Measurements from ENCODE around the gene TNNI3K. TPM values are rescaled to one million over a fixed set of nuclear protein-coding genes. Genes with fewer than 3 reads are reported as not detected.
"Not testable (repeated sequence)": the region's sequence is repeated elsewhere in the genome, so short reads cannot be mapped to it uniquely, and the experiment has no call there.

TNNI3K gene
- total RNA-seq, 6 experiments from 2014 or later: not detected

DNA sequence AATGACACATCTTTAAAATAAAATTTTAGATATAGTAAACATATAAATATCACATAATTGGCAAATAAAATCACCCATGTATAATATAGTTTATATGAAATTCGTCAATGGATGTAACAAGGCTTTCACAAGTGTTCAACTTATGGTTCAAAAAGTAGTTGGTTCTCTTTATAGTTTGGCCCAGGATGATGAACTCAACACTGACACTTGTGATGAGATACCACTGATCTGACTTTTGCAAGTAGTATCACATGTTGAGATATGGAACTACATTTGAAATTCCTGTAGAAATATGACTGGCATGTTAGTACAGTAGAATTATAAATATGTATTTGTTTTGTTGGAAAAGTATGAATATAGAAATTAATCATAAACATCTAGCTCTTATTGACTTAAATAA, 1.8 kb downstream of the TNNI3K start:
- Mint-ChIP-seq H3K9me3 (peaks cover 10% of the 10 kb centered on the region), H3K27me3 (ENCODE audit: insufficient read depth) (no peaks in the 10 kb centered on the region), H3K36me3 (ENCODE audit: low read depth) (no peaks in the 10 kb centered on the region), H3K4me1 (ENCODE audit: low read depth) (no peaks in the 10 kb centered on the region), H3K27ac (no peak overlapping the region), H3K4me3 (no peak overlapping the region)
- TF ChIP-seq, protein P1, sequence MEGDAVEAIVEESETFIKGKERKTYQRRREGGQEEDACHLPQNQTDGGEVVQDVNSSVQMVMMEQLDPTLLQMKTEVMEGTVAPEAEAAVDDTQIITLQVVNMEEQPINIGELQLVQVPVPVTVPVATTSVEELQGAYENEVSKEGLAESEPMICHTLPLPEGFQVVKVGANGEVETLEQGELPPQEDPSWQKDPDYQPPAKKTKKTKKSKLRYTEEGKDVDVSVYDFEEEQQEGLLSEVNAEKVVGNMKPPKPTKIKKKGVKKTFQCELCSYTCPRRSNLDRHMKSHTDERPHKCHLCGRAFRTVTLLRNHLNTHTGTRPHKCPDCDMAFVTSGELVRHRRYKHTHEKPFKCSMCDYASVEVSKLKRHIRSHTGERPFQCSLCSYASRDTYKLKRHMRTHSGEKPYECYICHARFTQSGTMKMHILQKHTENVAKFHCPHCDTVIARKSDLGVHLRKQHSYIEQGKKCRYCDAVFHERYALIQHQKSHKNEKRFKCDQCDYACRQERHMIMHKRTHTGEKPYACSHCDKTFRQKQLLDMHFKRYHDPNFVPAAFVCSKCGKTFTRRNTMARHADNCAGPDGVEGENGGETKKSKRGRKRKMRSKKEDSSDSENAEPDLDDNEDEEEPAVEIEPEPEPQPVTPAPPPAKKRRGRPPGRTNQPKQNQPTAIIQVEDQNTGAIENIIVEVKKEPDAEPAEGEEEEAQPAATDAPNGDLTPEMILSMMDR (IDR thresholded peaks at IDR 0.05): no peak
- no peak for DNase-seq

DNA sequence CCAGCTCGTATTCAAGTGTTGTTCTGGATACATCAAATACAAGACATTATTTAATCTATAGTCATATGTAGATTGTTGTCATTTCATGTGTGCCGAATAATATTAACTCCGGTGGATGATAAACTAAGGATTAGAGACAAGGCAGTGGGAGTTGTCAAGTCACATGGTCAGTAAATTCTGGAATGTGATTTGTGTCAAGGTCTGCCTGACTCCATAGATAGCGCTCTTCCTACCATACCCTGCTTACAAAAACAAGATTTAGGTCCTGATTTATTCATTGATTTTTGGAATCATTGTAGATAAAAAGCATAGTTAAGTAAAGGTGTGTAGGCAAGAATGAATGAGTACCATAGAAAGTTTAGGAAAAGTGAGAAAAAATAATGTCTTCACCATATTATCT, 2.6 kb downstream of the TNNI3K start:
- DNase-seq: no peak
- Mint-ChIP-seq H3K4me3 (no peak overlapping the region), H3K36me3 (ENCODE audit: low read depth) (no peaks in the 10 kb centered on the region), H3K27ac (no peak overlapping the region), H3K9me3 (peaks cover 6% of the 10 kb centered on the region), H3K27me3 (ENCODE audit: insufficient read depth) (no peaks in the 10 kb centered on the region), H3K4me1 (ENCODE audit: low read depth) (no peaks in the 10 kb centered on the region)
- TF ChIP-seq, protein P1 (IDR thresholded peaks at IDR 0.05): no peak

DNA sequence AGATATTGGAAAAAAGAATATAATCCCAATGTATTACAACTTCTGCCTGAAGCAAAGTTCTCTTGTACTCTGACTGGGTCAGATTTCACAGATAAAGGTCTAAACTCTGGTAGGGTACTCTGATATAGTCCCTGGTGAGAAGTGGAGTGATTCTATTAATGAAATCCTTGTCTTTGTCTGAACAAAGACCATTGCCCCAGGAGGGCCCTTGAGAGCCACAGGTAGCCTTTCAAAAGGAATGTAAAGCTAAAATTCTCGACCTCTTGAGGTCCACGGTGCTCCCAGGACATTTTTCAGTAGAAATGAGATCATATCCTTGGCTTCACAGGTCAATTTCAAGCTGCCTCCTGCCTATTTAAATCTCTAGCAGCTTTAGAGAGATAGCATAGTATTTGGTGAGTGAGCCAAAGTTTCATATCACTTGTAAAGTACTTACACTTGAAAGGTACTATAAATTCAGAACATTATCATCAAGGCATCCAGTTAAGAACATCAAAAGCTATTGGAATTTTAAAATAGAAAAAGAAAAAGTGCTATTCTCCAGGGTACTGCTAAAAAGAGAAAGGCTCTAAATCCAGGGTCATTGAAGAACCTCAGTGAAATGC, 10.1 kb downstream of the TNNI3K start:
- no peaks in the 10 kb centered on the region for H3K27me3 Mint-ChIP-seq (ENCODE audit: insufficient read depth)
- H3K36me3 Mint-ChIP-seq (ENCODE audit: low read depth): no peaks in the 10 kb centered on the region
- no peak overlapping the region for H3K27ac Mint-ChIP-seq
- peaks cover 13% of the 10 kb centered on the region for H3K9me3 Mint-ChIP-seq
- DNase-seq: no peak
- no peaks in the 10 kb centered on the region for H3K4me1 Mint-ChIP-seq (ENCODE audit: low read depth)
- TF ChIP-seq, protein P1 (IDR thresholded peaks at IDR 0.05): no peak
- H3K4me3 Mint-ChIP-seq: no peak overlapping the region

DNA sequence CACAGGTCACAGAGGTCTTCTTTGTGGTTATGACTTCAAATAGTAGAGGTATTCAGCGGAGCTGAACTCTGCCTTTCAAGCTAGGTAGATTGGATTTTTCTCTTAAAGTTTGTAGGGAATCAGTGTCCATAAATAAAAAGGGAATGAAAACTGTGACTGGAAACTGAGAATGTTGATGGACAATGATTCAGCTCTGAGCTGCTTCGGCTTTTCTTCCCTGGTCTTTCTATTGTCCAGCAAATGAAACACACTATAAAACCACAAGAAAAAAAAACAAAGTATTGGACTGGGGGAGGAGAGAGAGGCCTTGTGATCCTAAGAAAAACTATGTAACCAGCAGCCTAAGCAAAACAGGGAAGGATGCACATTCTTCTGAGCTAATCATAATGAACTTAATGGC, 11.1 kb downstream of the TNNI3K start:
- TF ChIP-seq, protein P1 (IDR thresholded peaks at IDR 0.05): no peak
- Mint-ChIP-seq H3K27me3 (ENCODE audit: insufficient read depth) (no peaks in the 10 kb centered on the region), H3K36me3 (ENCODE audit: low read depth) (no peaks in the 10 kb centered on the region), H3K27ac (no peak overlapping the region), H3K4me1 (ENCODE audit: low read depth) (no peaks in the 10 kb centered on the region), H3K9me3 (peaks cover 13% of the 10 kb centered on the region), H3K4me3 (no peak overlapping the region)
- no peak for DNase-seq

DNA sequence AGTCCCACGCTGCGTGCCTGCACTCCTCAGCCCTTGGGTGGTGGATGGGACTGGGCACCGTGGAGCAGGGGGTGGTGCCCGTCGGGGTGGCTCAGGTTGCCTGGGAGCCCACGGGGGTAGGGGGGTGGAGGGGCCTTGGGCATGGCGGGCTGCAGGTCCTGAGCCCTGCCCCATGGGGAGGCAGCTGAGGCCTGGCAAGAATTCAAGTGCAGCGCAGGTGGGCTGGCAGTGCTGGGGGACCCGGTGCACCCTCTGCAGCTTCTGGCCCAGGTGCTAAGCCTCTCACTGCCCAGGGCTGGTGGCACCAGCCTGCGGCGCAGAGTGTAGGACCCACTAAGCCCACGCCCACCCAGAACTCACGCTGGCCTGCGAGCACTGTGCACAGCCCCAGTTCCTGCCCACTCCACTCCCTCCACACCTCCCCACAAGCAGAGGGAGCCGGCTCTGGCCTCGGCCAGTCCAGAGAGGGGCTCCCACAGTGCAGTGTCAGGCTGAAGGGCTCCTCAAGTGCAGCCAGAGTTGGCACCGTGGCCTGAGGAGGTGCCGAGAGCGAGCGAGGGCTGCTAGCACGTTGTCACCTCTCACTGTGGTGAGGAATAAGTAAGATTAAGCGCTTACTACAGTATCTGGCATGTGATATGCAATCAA, 12.8 kb downstream of the TNNI3K start:
- Mint-ChIP-seq H3K9me3 (peaks cover 19% of the 10 kb centered on the region), H3K4me3 (no peak overlapping the region), H3K36me3 (ENCODE audit: low read depth) (no peaks in the 10 kb centered on the region), H3K27ac (no peak overlapping the region), H3K27me3 (ENCODE audit: insufficient read depth) (no peaks in the 10 kb centered on the region), H3K4me1 (ENCODE audit: low read depth) (no peaks in the 10 kb centered on the region)
- TF ChIP-seq, protein P1 (IDR thresholded peaks at IDR 0.05): no peak
- DNase-seq: no peak

DNA sequence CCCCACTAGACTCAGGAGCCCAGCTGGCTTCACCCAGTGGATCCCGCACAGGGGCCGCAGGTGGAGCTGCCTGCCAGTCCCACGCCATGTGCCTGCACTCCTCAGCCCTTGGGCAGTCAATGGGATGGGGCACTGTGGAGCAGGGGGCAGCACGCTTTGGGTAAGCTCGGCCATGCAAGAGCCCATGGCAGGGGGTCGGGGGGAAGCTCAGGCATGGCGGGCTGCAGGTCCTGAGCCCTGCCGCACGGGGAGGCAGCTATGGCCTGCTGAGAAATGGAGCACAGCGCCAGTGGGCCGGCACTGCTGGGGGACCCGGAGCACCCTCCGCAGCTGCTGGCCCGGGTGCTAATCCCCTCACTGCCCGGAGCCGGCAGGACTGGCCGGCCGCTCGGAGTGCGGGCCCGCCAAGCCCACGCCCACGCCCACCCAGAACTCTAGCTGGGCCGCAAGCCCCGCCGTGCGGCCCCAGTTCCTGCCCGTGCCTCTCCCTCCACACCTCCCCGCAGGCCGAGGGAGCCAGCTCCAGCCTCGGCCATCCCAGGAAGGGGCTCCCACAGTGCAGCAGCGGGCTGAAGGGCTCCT, 18.1 kb downstream of the TNNI3K start:
- peaks cover 30% of the 10 kb centered on the region for H3K9me3 Mint-ChIP-seq
- not testable (repeated sequence) for H3K27me3 Mint-ChIP-seq (ENCODE audit: insufficient read depth); DNase-seq; H3K36me3 Mint-ChIP-seq (ENCODE audit: low read depth); H3K4me3 Mint-ChIP-seq; H3K4me1 Mint-ChIP-seq (ENCODE audit: low read depth); H3K27ac Mint-ChIP-seq

All from HFFc6 (cell line).